HepG2 (cell line): ENCODE results near the gene TNP2. TPM values are rescaled to one million over a fixed set of nuclear protein-coding genes. Genes with fewer than 3 reads are reported as not detected.

ENCODE experiments used
- AGO2 ChIP-seq: fragments of 200-400 bp; formaldehyde crosslinking; optimal IDR thresholded peaks from 2 replicates; pipeline ENCODE3; 2017; ENCODE audit warnings: mild to moderate bottlenecking, low read depth, low read length, moderate library complexity
- EED ChIP-seq: sonication (generic); formaldehyde crosslinking; IDR thresholded peaks from 2 replicates; pipeline ENCODE4 v1.5.0; 2020; ENCODE audit warnings: mild to moderate bottlenecking, missing genetic modification reagents
- FOSL1 ChIP-seq: sonication (generic); formaldehyde crosslinking; IDR thresholded peaks from 2 replicates; pipeline ENCODE4 v1.9.0; 2021; ENCODE audit warnings: missing genetic modification reagents, borderline replicate concordance
- FOXO1 ChIP-seq: sonication (generic); formaldehyde crosslinking; IDR thresholded peaks from 2 replicates; pipeline ENCODE4 v1.4.0; 2020; ENCODE audit warnings: missing genetic modification reagents
- HBP1 ChIP-seq: IDR thresholded peaks from 2 replicates; pipeline ENCODE4 v1.6.1; 2016; ENCODE audit warnings: low read depth, control low read depth
- HDAC6 ChIP-seq: fragments of 200-600 bp; sonication (generic); IDR thresholded peaks from 2 replicates; pipeline ENCODE4 v1.7.0; 2017; ENCODE audit warnings: mild to moderate bottlenecking, antibody characterized with exemption, low read length, low read depth
- HMGA1 ChIP-seq: sonication (generic); formaldehyde crosslinking; conservative IDR thresholded peaks from 2 replicates; pipeline ENCODE4 v1.4.0; 2020; ENCODE audit warnings: missing genetic modification reagents
- KDM3A ChIP-seq: IDR thresholded peaks from 2 replicates; pipeline ENCODE4 v1.6.1; 2018; ENCODE audit warnings: low read depth, missing compliant biosample characterization
- KLF13 ChIP-seq: sonication (generic); formaldehyde crosslinking; IDR thresholded peaks from 2 replicates; pipeline ENCODE4 v1.4.0; 2020; ENCODE audit warnings: mild to moderate bottlenecking, missing genetic modification reagents
- KLF15 ChIP-seq: sonication (generic); formaldehyde crosslinking; IDR thresholded peaks from 2 replicates; pipeline ENCODE4 v1.8.1; 2023; ENCODE audit warnings: borderline replicate concordance, mild to moderate bottlenecking, inconsistent platforms, missing genetic modification reagents, mixed read lengths
- MBD4 ChIP-seq: IDR thresholded peaks from 2 replicates; pipeline ENCODE4 v1.6.1; 2012; ENCODE audit warnings: low read length, inconsistent platforms, borderline replicate concordance
- NR2C2 ChIP-seq: sonication (generic); formaldehyde crosslinking; IDR thresholded peaks from 2 replicates; pipeline ENCODE4 v1.4.0; 2020; ENCODE audit warnings: missing genetic modification reagents, mild to moderate bottlenecking, moderate library complexity, borderline replicate concordance
- ONECUT2 ChIP-seq: sonication (generic); formaldehyde crosslinking; IDR thresholded peaks from 2 replicates; pipeline ENCODE4 v1.4.0; 2020; ENCODE audit warnings: missing genetic modification reagents
- PAXIP1 ChIP-seq: sonication (generic); formaldehyde crosslinking; conservative IDR thresholded peaks from 2 replicates; pipeline ENCODE4 v1.4.0; 2020; ENCODE audit warnings: mild to moderate bottlenecking, missing genetic modification reagents, moderate library complexity
- PLRG1 ChIP-seq: fragments of 450-650 bp; conservative IDR thresholded peaks from 2 replicates; pipeline ENCODE4 v1.6.1; 2016
- RNF2 ChIP-seq: fragments of 450-650 bp; conservative IDR thresholded peaks from 2 replicates; pipeline ENCODE4 v1.6.1; 2016; ENCODE audit warnings: low read depth
- ZFP36L1 ChIP-seq: sonication (generic); formaldehyde crosslinking; IDR thresholded peaks from 2 replicates; pipeline ENCODE4 v1.8.0; 2022; ENCODE audit warnings: mild to moderate bottlenecking, missing genetic modification reagents, moderate library complexity
- ZFY ChIP-seq: sonication (generic); formaldehyde crosslinking; IDR thresholded peaks from 2 replicates; pipeline ENCODE4 v1.4.0; 2020; ENCODE audit warnings: missing genetic modification reagents
- ZNF180 ChIP-seq: sonication (generic); formaldehyde crosslinking; IDR thresholded peaks from 2 replicates; pipeline ENCODE4 v1.4.0; 2020; ENCODE audit warnings: low read depth, missing genetic modification reagents, borderline replicate concordance
- ZNF235 ChIP-seq: sonication (generic); formaldehyde crosslinking; IDR thresholded peaks from 2 replicates; pipeline ENCODE4 v1.8.1; 2023; ENCODE audit warnings: mild to moderate bottlenecking, missing genetic modification reagents, borderline replicate concordance
- ZNF607 ChIP-seq: sonication (generic); formaldehyde crosslinking; IDR thresholded peaks from 2 replicates; pipeline ENCODE4 v1.5.1; 2020; ENCODE audit warnings: missing genetic modification reagents, mild to moderate bottlenecking, borderline replicate concordance
- ZNF704 ChIP-seq: sonication (generic); formaldehyde crosslinking; IDR thresholded peaks from 2 replicates; pipeline ENCODE4 v1.8.1; 2023; ENCODE audit warnings: mild to moderate bottlenecking, inconsistent platforms, moderate library complexity, missing genetic modification reagents, borderline replicate concordance
- ZNF790 ChIP-seq: sonication (generic); formaldehyde crosslinking; IDR thresholded peaks from 2 replicates; pipeline ENCODE4 v1.8.0; 2022; ENCODE audit warnings: missing genetic modification reagents, mild to moderate bottlenecking, borderline replicate concordance
- ZNF792 ChIP-seq: IDR thresholded peaks from 2 replicates; pipeline ENCODE4 v1.6.1; 2016
- ZNF891 ChIP-seq: sonication (generic); formaldehyde crosslinking; IDR thresholded peaks from 2 replicates; pipeline ENCODE4 v1.5.0; 2020; ENCODE audit warnings: mild to moderate bottlenecking, missing genetic modification reagents
- polyA plus RNA-seq, 8 experiments: library from polyadenylated mRNA; depleted of rRNA in 3 of 8; stranded (reverse) in 7 of 8; unstranded in 1 of 8; fragments of >200 nt; fragmentation: Illumina TruSeq in 4 of 8; extraction: Trizol in 4 of 8; gene quantifications; 2 replicates each; pipeline versions ENCODE4 v1.2.1 to v1.2.3, GENCODE V29; 2011 to 2016; ENCODE audit warnings: low read depth in 4 of 8, missing spikeins in 1 of 8, mixed read lengths in 1 of 8; ENCODE audit not compliant: insufficient read depth in 1 of 8
- total RNA-seq, 5 experiments: library from RNA; depleted of rRNA; stranded (reverse); fragments of >200 nt; fragmentation: Illumina TruSeq; extraction: Trizol; gene quantifications; 2 replicates each; pipeline ENCODE4 v1.2.3, GENCODE V29; 2016; ENCODE audit warnings: low read depth in 1 of 5

Gene TNP2
- total and polyA plus RNA-seq, 2 of the 13 experiments (the other 11 are each of a cell fraction or from before 2014, with no cell fraction given) = not detected

- 0 out of 2 replicates have a peak, but pooled peaks have one; percentile 26 for TF ChIP-seq PAXIP1 (CRISPR knock-in tag)
- TF ChIP-seq ZNF235 = no peak
- TF ChIP-seq ZNF790 (CRISPR knock-in tag) = no peak
- TF ChIP-seq FOSL1 (CRISPR knock-in tag) = no peak
- no peak for TF ChIP-seq ZNF704 (CRISPR knock-in tag)
- TF ChIP-seq ONECUT2 (CRISPR knock-in tag) = no peak
- no peak for TF ChIP-seq PLRG1
- TF ChIP-seq ZNF180 (CRISPR knock-in tag) = no peak
- TF ChIP-seq AGO2 = no peak
- TF ChIP-seq HBP1 (CRISPR knock-in tag) = 0 out of 2 replicates have a peak, but pooled peaks have one; percentile 17
- 0 out of 2 replicates have a peak, but pooled peaks have one; percentile 43 for TF ChIP-seq KDM3A (CRISPR knock-in tag)
- peak; percentile 29; the same call in 1 of the 2 replicates for TF ChIP-seq FOXO1 (CRISPR knock-in tag)
- no peak for TF ChIP-seq HDAC6
- 0 out of 2 replicates have a peak, but pooled peaks have one; percentile 27 for TF ChIP-seq ZNF792 (CRISPR knock-in tag)
- no peak for TF ChIP-seq MBD4
- no peak for TF ChIP-seq KLF15 (CRISPR knock-in tag)
- peak; percentile 52; the same call in 1 of the 2 replicates for TF ChIP-seq ZFY (CRISPR knock-in tag)
- TF ChIP-seq RNF2 = no peak
- TF ChIP-seq ZNF891 = peak; percentile 41; the same call in 1 of the 2 replicates
- no peak for TF ChIP-seq EED
- TF ChIP-seq NR2C2 (CRISPR knock-in tag) = no peak
- no peak for TF ChIP-seq KLF13 (CRISPR knock-in tag)
- no peak for TF ChIP-seq ZNF607 (CRISPR knock-in tag)
- TF ChIP-seq HMGA1 (CRISPR knock-in tag) = no peak
- peak; percentile 65; the same call in 1 of the 2 replicates for TF ChIP-seq ZFP36L1 (CRISPR knock-in tag)
Measured at GRCh38 chr16:11283820-11284248, 14.7 kb upstream of the TNP2 start (continued).
